ENCODE data around the gene LMX1B.
"Not testable (repeated sequence)": the region's sequence is repeated elsewhere in the genome, so short reads cannot be mapped to it uniquely, and the experiment has no call there.

LMX1B gene

GRCh38 chr9:126613651-126614050 lies at the start of gene LMX1B:
Gene LMX1B, plus strand, starts transcription at chr9:126613928. Its CDS starts 522 bp downstream, at chr9:126614450.
- no peak for DNase-seq

GRCh38 chr9:126564128-126564527 lies 49.6 kb upstream of the LMX1B start:
- DNase-seq = no peak

GRCh38 chr9:126564716-126565115 lies 49.0 kb upstream of the LMX1B start:
- DNase-seq = no peak

GRCh38 chr9:126565336-126566128 lies 48.2 kb upstream of the LMX1B start:
- no peak for DNase-seq

- DNase-seq = no peak
These were observed 44.7 kb upstream of the LMX1B start for GRCh38 chr9:126569036-126569435.

GRCh38 chr9:126578029-126578428 lies 35.7 kb upstream of the LMX1B start:
- no peak for DNase-seq

GRCh38 chr9:126580319-126580718 lies 33.4 kb upstream of the LMX1B start:
- not testable (repeated sequence) for DNase-seq

- DNase-seq = no peak
These were observed 31.8 kb upstream of the LMX1B start for GRCh38 chr9:126581893-126582292.

- DNase-seq = no peak
These were observed 31.3 kb upstream of the LMX1B start for GRCh38 chr9:126582427-126582826.

- no peak for DNase-seq
These were observed 30.5 kb upstream of the LMX1B start for GRCh38 chr9:126583144-126583760.

GRCh38 chr9:126584611-126585010 lies 29.1 kb upstream of the LMX1B start:
- DNase-seq = no peak

- DNase-seq = no peak
These were observed 27.5 kb upstream of the LMX1B start for GRCh38 chr9:126586236-126586635.

- DNase-seq = no peak
These were observed 26.2 kb upstream of the LMX1B start for GRCh38 chr9:126587187-126588185.

- DNase-seq = no peak
These were observed 25.1 kb upstream of the LMX1B start for GRCh38 chr9:126588491-126589168.

GRCh38 chr9:126589349-126589748 lies 24.4 kb upstream of the LMX1B start:
- DNase-seq = no peak

- no peak for DNase-seq
These were observed 22.6 kb upstream of the LMX1B start for GRCh38 chr9:126591083-126591482.

GRCh38 chr9:126591922-126592321 lies 21.8 kb upstream of the LMX1B start:
- no peak for DNase-seq

GRCh38 chr9:126592461-126592860 lies 21.3 kb upstream of the LMX1B start:
- DNase-seq = no peak

GRCh38 chr9:126595982-126596381 lies 17.7 kb upstream of the LMX1B start:
- no peak for DNase-seq

- no peak for DNase-seq
These were observed 14.6 kb upstream of the LMX1B start for GRCh38 chr9:126599047-126599650.

- no peak for DNase-seq
These were observed 9.4 kb upstream of the LMX1B start for GRCh38 chr9:126604059-126605055.

All from activated CD4-positive, alpha-beta T cell treated with anti-CD3 and anti-CD28 coated beads for 1 hour (primary cell).